ENCODE data around the gene EYA4.

Gene EYA4

GRCh38 chr6:133206942-133207341 lies 34.2 kb upstream of the EYA4 start:
- H3K27ac ChIP-seq: no peak overlapping the region
- TF ChIP-seq CTCF (IDR thresholded peaks at IDR 0.05): no peak
- TF ChIP-seq ZFX (IDR thresholded peaks at IDR 0.05; ENCODE audit: borderline replicate concordance): no peak

GRCh38 chr6:133207754-133208153 lies 33.4 kb upstream of the EYA4 start:
- H3K27ac ChIP-seq: no peak overlapping the region
- no peak for TF ChIP-seq CTCF (IDR thresholded peaks at IDR 0.05)
- no peak for TF ChIP-seq ZFX (IDR thresholded peaks at IDR 0.05; ENCODE audit: borderline replicate concordance)

- no peak for TF ChIP-seq ZFX (IDR thresholded peaks at IDR 0.05; ENCODE audit: borderline replicate concordance)
- TF ChIP-seq CTCF (IDR thresholded peaks at IDR 0.05): no peak
- no peak overlapping the region for H3K27ac ChIP-seq
These were observed 32.9 kb upstream of the EYA4 start for GRCh38 chr6:133208183-133208755.

- H3K27ac ChIP-seq: no peak overlapping the region
- TF ChIP-seq ZFX (IDR thresholded peaks at IDR 0.05; ENCODE audit: borderline replicate concordance) (no peak), CTCF (IDR thresholded peaks at IDR 0.05) (no peak)
These were observed 26.9 kb upstream of the EYA4 start for GRCh38 chr6:133214267-133214666.

GRCh38 chr6:133218852-133219251 lies 22.3 kb upstream of the EYA4 start:
- TF ChIP-seq CTCF (IDR thresholded peaks at IDR 0.05) (no peak), ZFX (IDR thresholded peaks at IDR 0.05; ENCODE audit: borderline replicate concordance) (no peak)
- no peak overlapping the region for H3K27ac ChIP-seq

- no peak overlapping the region for H3K27ac ChIP-seq
- TF ChIP-seq ZFX (IDR thresholded peaks at IDR 0.05; ENCODE audit: borderline replicate concordance): no peak
- no peak for TF ChIP-seq CTCF (IDR thresholded peaks at IDR 0.05)
These were observed 17.6 kb upstream of the EYA4 start for GRCh38 chr6:133223452-133224029.

GRCh38 chr6:133225560-133225959 lies 15.6 kb upstream of the EYA4 start:
- H3K27ac ChIP-seq: no peak overlapping the region
- TF ChIP-seq ZFX (IDR thresholded peaks at IDR 0.05; ENCODE audit: borderline replicate concordance) (no peak), CTCF (IDR thresholded peaks at IDR 0.05) (no peak)

Measured in 22Rv1 (cell line).